Measurements from ENCODE around the gene DMBT1. TPM values are rescaled to one million over a fixed set of nuclear protein-coding genes. Genes with fewer than 3 reads are reported as not detected.
A peak's percentile ranks its signal among the peaks of the same experiment; 100 is the strongest.

Gene DMBT1
- 10 to 100 TPM in 3 of 5 donors, 1 to 10 TPM in 1, not detected in 1; 4.1 to 81.1 (median 13.3) TPM for total RNA-seq
- polyA plus RNA-seq: under 1 TPM; 0.19 to 0.90 (median 0.31) TPM
- long read RNA-seq, donor 1, partial matches to known transcripts: 109 of 109 reads
- long read RNA-seq, donor 1, other reads (novel, unspliced or antisense): 0 of 109 reads
- long read RNA-seq, donor 2, partial matches to known transcripts: 433 of 433 reads
- long read RNA-seq, donor 2, other reads (novel, unspliced or antisense): 0 of 433 reads
- long read RNA-seq, donor 3: 0 reads
- long read RNA-seq, donor 4, partial matches to known transcripts: 5 of 5 reads
- long read RNA-seq, donor 4, other reads (novel, unspliced or antisense): 0 of 5 reads
- long read RNA-seq, donor 5: 0 reads
- long read RNA-seq, donor 6, partial matches to known transcripts: 48 of 48 reads
- long read RNA-seq, donor 6, other reads (novel, unspliced or antisense): 0 of 48 reads
- long read RNA-seq, donor 7, partial matches to known transcripts: 179 of 179 reads
- long read RNA-seq, donor 7, other reads (novel, unspliced or antisense): 0 of 179 reads
- long read RNA-seq, donor 8: 0 reads
- long read RNA-seq, donor 9: 0 reads
- long read RNA-seq, donor 10, partial matches to known transcripts: 259 of 259 reads
- long read RNA-seq, donor 10, other reads (novel, unspliced or antisense): 0 of 259 reads

- WGBS, 5 donors: 9 to 20% (median 14%) methylated on average over 4 of the region's 4 CpGs
- H3K27me3 ChIP-seq: peaks cover 0 to 73% (median 6%) of the 10 kb centered on the region in 3 donors
- H3K4me1 ChIP-seq: peaks cover 0 to 7% (median under 1%) of the 10 kb centered on the region in 4 donors
- H3K27ac ChIP-seq: no peak within 1 kb of the TSS
- no peak within 1 kb of the TSS for H3K4me3 ChIP-seq
- intact Hi-C loops (cut with DNase I; ENCODE audit: low total_unique reads): loop anchor here (5.0 to 10.0 kb wide), 2 partner anchors 216 to 263 kb away; no protein-coding TSS in a partner anchor
- no peaks in the 10 kb centered on the region for H3K36me3 ChIP-seq
- H3K9me3 ChIP-seq: no peaks in the 10 kb centered on the region
- DNase-seq: peak in 1 of 2 donors; percentile 60
- TF ChIP-seq POLR2AphosphoS5 (IDR thresholded peaks at IDR 0.05): no peak
- no peak for TF ChIP-seq POLR2A (IDR thresholded peaks at IDR 0.05)
- no peak for TF ChIP-seq EP300 (IDR thresholded peaks at IDR 0.05)
- TF ChIP-seq CTCF (IDR thresholded peaks at IDR 0.05): no peak
Measured at GRCh38 chr10:122560279-122560804, at the start of gene DMBT1. Gene DMBT1, plus strand, starts transcription at chr10:122560754. Its CDS starts 17 bp downstream, at chr10:122560771.

- 66 to 89% (median 81%) methylated on average over 4 of the region's 4 CpGs for WGBS, 5 donors
- intact Hi-C loops (cut with DNase I; ENCODE audit: low total_unique reads): no loop called here
- TF ChIP-seq POLR2AphosphoS5 (IDR thresholded peaks at IDR 0.05) (no peak), POLR2A (IDR thresholded peaks at IDR 0.05) (no peak), CTCF (IDR thresholded peaks at IDR 0.05) (no peak), EP300 (IDR thresholded peaks at IDR 0.05) (no peak)
Measured at GRCh38 chr10:122513053-122513452, 47.5 kb upstream of the DMBT1 start.

GRCh38 chr10:122514045-122514840, 46.3 kb upstream of the DMBT1 start:
- Histone ChIP-seq H3K27me3 (no peaks in the 10 kb centered on the region), H3K27ac (peak overlapping the region in 3 of 5 donors; percentile 34 to 64 (median 56)), H3K4me3 (no peak overlapping the region), H3K36me3 (peaks cover 0 to 78% (median 49%) of the 10 kb centered on the region in 4 donors), H3K9me3 (no peaks in the 10 kb centered on the region), H3K4me1 (peaks cover 0 to 7% (median 3%) of the 10 kb centered on the region in 4 donors)
- DNase-seq: no peak
- WGBS, 5 donors: 87 to 95% (median 90%) methylated on average over 22 of the region's 22 CpGs
- TF ChIP-seq EP300 (IDR thresholded peaks at IDR 0.05) (no peak), CTCF (IDR thresholded peaks at IDR 0.05) (no peak), POLR2A (IDR thresholded peaks at IDR 0.05) (no peak)
- intact Hi-C loops (cut with DNase I; ENCODE audit: low total_unique reads): no loop called here

More at GRCh38 chr10:122513053-122513452, 47.5 kb upstream of the DMBT1 start:
- no peak for DNase-seq
- Histone ChIP-seq H3K4me3 (no peak overlapping the region), H3K9me3 (no peaks in the 10 kb centered on the region), H3K27ac (no peak overlapping the region), H3K4me1 (peaks cover 0 to 7% (median 3%) of the 10 kb centered on the region in 4 donors), H3K36me3 (peaks cover 0 to 86% (median 60%) of the 10 kb centered on the region in 4 donors), H3K27me3 (no peaks in the 10 kb centered on the region)

Measured in stomach (tissue), 19 donors.